Measurements from ENCODE around the gene CCDC15.

DNA sequence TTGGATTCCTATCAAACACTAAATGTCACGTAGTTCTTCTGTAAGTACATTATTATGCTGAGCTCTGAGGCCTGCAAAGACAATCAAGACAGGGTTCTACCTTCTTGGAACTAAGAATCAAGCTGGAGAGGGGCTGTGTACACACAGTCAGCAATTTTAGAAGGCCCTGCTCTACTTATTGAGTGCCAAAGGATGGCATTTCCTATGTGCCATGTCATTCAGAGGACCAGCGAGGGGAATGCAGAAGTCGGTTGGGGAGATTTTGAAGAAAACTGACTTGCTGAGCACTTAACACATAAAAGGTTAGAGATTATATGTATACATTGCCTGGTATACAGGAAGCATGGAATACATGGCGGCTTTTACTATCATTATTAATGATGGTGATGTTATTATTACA lies 114.4 kb downstream of the CCDC15 start:
- TF ChIP-seq, protein P1, sequence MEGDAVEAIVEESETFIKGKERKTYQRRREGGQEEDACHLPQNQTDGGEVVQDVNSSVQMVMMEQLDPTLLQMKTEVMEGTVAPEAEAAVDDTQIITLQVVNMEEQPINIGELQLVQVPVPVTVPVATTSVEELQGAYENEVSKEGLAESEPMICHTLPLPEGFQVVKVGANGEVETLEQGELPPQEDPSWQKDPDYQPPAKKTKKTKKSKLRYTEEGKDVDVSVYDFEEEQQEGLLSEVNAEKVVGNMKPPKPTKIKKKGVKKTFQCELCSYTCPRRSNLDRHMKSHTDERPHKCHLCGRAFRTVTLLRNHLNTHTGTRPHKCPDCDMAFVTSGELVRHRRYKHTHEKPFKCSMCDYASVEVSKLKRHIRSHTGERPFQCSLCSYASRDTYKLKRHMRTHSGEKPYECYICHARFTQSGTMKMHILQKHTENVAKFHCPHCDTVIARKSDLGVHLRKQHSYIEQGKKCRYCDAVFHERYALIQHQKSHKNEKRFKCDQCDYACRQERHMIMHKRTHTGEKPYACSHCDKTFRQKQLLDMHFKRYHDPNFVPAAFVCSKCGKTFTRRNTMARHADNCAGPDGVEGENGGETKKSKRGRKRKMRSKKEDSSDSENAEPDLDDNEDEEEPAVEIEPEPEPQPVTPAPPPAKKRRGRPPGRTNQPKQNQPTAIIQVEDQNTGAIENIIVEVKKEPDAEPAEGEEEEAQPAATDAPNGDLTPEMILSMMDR (IDR thresholded peaks at IDR 0.05; ENCODE audit: low read length): no peak
- no peak for TF ChIP-seq EZH2 (IDR thresholded peaks at IDR 0.05; ENCODE audit: borderline replicate concordance, low read length)
